Breast epithelium (tissue), 4 donors: ENCODE measurements around the gene APOL2. TPM values are rescaled to one million over a fixed set of nuclear protein-coding genes. Genes with fewer than 3 reads are reported as not detected.

Experiments
- DNase-seq, 2 donors: peaks; one replicate each; pipeline ENCODE4 v3.0.0-alpha.2; 2019; ENCODE audit warnings: low spot score in 2 of 2
- H3K27ac ChIP-seq, 2 donors: fragments of 200-600 bp; sonication (generic) in 1 of 2; one replicate each; pipeline ENCODE4 v1.5.1; 2016 to 2019; ENCODE audit warnings: mild to moderate bottlenecking in 1 of 2
- H3K27me3 ChIP-seq, 2 donors: fragments of 200-600 bp; sonication (generic) in 1 of 2; one replicate each; pipeline versions ENCODE4 v1.5.1 to v1.6.0; 2017 to 2019; ENCODE audit warnings: control low read depth in 1 of 2, mild to moderate bottlenecking in 1 of 2
- H3K36me3 ChIP-seq: fragments of 200-600 bp; one replicate; pipeline ENCODE4 v1.5.1; 2019
- H3K4me1 ChIP-seq, 2 donors: fragments of 200-600 bp; sonication (generic); one replicate each; pipeline ENCODE4 v1.5.1; 2016 to 2019; ENCODE audit warnings: control low read depth in 1 of 2
- H3K4me3 ChIP-seq, 3 donors: fragments of 200-600 bp; sonication (generic); 1 replicate in 2 of 3; 2 replicates in 1 of 3; pipeline ENCODE4 v1.5.1; 2016 to 2019; ENCODE audit warnings: mild to moderate bottlenecking in 3 of 3, moderate library complexity in 2 of 3
- H3K9me3 ChIP-seq, 2 donors: fragments of 200-600 bp; sonication (generic) in 1 of 2; one replicate each; pipeline ENCODE4 v1.5.1; 2016 to 2019; ENCODE audit warnings: control low read depth in 1 of 2
- POLR2A ChIP-seq: fragments of 450-650 bp; IDR thresholded peaks from one replicate; pipeline ENCODE4 v1.6.1; 2016; ENCODE audit warnings: antibody characterized with exemption, mild to moderate bottlenecking, moderate library complexity
- POLR2AphosphoS5 ChIP-seq, 3 donors: sonication (generic); formaldehyde crosslinking; IDR thresholded peaks; one replicate each; pipeline ENCODE4 v1.6.1; 2017; ENCODE audit warnings: antibody characterized with exemption in 3 of 3
- intact Hi-C: fragments of 100-400 bp; cut with DNase I; formaldehyde crosslinking; loops from one replicate; pipeline ENCODE4 v1.15.1; 2023; ENCODE audit warnings: low total_unique reads
- total RNA-seq, 3 donors: library from RNA; depleted of rRNA; stranded (reverse); fragments of >200 nt; gene quantifications; one replicate each; pipeline ENCODE4 v1.1.0, GENCODE V29; 2016
- TF ChIP-seq, protein P1 (sequence below), 3 donors: fragments of 450-650 bp; IDR thresholded peaks; one replicate each; pipeline ENCODE4 v1.5.1; 2016 to 2017; ENCODE audit warnings: antibody characterized with exemption in 3 of 3, mild to moderate bottlenecking in 3 of 3, moderate library complexity in 3 of 3

The APOL2 gene
- total RNA-seq, 3 donors from 2014 or later: 50.4 to 112 (median 73.8) TPM

- peak overlapping the region; percentile 73 to 84 for H3K27ac ChIP-seq
- intact Hi-C loops: no loop called here
- DNase-seq: no peak
These were observed 46.2 kb upstream of the APOL2 start for GRCh38 chr22:36285545-36285944.

DNA sequence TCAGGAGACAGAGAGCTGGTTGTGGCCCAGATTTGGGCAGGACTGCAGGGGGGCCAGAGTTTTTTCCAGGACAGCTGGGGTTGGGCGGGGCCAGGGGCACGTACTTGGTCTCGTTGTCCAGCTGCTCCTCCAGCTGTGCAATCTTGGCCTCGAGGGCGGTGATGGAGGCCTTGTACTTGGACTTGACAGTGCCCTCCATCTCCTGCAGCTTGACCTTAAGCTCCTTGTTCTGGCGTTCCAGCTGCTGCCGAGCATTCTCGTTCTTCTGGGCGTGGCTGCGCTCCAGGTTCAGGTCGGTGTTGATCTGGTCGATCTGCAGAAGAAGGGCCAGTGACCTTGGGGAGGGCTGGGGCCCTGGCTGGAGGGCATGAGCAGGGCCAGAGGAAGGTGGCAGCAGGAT, 45.7 kb upstream of the APOL2 start:
- no peak for DNase-seq
- H3K36me3 ChIP-seq: peaks cover 20% of the 10 kb centered on the region
- no peaks in the 10 kb centered on the region for H3K4me1 ChIP-seq
- no peaks in the 10 kb centered on the region for H3K27me3 ChIP-seq
- intact Hi-C loops: no loop called here
- H3K27ac ChIP-seq: peak overlapping the region; percentile 73 to 84
- TF ChIP-seq POLR2A (no peak), POLR2AphosphoS5 (IDR thresholded peaks at IDR 0.05) (no peak)
- TF ChIP-seq, protein P1, sequence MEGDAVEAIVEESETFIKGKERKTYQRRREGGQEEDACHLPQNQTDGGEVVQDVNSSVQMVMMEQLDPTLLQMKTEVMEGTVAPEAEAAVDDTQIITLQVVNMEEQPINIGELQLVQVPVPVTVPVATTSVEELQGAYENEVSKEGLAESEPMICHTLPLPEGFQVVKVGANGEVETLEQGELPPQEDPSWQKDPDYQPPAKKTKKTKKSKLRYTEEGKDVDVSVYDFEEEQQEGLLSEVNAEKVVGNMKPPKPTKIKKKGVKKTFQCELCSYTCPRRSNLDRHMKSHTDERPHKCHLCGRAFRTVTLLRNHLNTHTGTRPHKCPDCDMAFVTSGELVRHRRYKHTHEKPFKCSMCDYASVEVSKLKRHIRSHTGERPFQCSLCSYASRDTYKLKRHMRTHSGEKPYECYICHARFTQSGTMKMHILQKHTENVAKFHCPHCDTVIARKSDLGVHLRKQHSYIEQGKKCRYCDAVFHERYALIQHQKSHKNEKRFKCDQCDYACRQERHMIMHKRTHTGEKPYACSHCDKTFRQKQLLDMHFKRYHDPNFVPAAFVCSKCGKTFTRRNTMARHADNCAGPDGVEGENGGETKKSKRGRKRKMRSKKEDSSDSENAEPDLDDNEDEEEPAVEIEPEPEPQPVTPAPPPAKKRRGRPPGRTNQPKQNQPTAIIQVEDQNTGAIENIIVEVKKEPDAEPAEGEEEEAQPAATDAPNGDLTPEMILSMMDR (IDR thresholded peaks at IDR 0.05): no peak
- H3K4me3 ChIP-seq: no peak overlapping the region
- no peaks in the 10 kb centered on the region for H3K9me3 ChIP-seq

More at GRCh38 chr22:36285545-36285944, 46.2 kb upstream of the APOL2 start:
- Histone ChIP-seq H3K27me3 (no peaks in the 10 kb centered on the region), H3K4me1 (no peaks in the 10 kb centered on the region), H3K36me3 (peaks cover 20% of the 10 kb centered on the region), H3K4me3 (no peak overlapping the region), H3K9me3 (no peaks in the 10 kb centered on the region)
- TF ChIP-seq, protein P1 (IDR thresholded peaks at IDR 0.05): no peak
- TF ChIP-seq POLR2A: no peak
- no peak for TF ChIP-seq POLR2AphosphoS5 (IDR thresholded peaks at IDR 0.05)

DNA sequence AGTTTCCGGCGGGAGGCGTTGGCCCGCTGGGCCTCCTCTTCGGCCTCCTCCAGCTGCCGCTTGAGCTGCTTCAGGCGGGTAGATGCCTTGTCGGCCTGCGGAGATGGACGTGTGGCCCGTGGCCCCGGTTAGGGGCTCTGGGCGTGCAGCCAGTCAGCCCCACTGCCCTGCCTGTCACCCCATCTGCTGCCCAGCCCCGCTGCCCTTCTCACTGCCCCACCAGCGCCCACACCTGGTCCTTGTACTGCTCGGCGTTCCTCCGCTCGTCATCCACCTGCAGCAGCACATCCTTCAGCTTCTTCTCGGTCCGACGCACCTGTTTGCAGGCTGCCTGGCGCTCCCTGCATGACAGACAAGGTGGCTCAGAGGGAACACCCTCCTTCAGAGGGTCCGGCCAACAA, 44.8 kb upstream of the APOL2 start:
- Histone ChIP-seq H3K4me3 (no peak overlapping the region), H3K36me3 (peaks cover 20% of the 10 kb centered on the region), H3K9me3 (no peaks in the 10 kb centered on the region), H3K4me1 (no peaks in the 10 kb centered on the region), H3K27ac (no peak overlapping the region), H3K27me3 (no peaks in the 10 kb centered on the region)
- intact Hi-C loops: loop anchor here (5.0 kb wide), 1 partner anchor 87 kb away; no protein-coding TSS in a partner anchor
- no peak for TF ChIP-seq POLR2A
- DNase-seq: no peak

DNA sequence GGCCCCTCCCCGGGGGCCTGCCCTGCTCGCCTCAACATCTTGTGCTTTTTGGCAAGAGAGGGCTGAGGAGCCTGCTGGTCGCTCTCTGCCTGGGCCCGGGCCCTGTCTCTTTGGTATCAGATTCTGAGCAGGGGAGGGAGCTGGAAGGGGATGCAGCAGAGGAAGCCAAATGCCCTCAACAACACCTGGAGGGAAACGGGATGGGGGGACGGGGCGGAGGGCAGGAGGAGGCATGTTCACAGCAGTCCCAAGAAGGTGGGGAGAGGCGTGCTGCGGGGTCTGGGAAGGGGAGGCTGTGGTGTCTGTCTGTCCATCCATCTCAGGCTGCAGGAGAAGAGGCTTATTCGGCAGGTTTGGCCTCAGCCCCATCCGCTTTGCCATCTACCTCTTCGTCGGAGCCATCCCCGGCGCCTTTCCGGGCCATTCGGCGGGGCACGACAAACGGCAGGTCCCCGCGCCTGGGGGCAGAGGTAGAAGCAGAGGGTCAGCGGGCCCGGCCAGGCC, 43.1 kb upstream of the APOL2 start:
- no peak for TF ChIP-seq POLR2A
- TF ChIP-seq POLR2AphosphoS5 (IDR thresholded peaks at IDR 0.05): no peak
- TF ChIP-seq, protein P1 (IDR thresholded peaks at IDR 0.05): no peak
- H3K9me3 ChIP-seq: no peaks in the 10 kb centered on the region
- intact Hi-C loops: loop anchor here (5.0 kb wide), 1 partner anchor 85 kb away; no protein-coding TSS in a partner anchor
- H3K4me1 ChIP-seq: no peaks in the 10 kb centered on the region
- no peak overlapping the region for H3K4me3 ChIP-seq
- H3K36me3 ChIP-seq: peaks cover 10% of the 10 kb centered on the region
- peak overlapping the region; percentile 43 to 66 for H3K27ac ChIP-seq
- no peak for DNase-seq
- no peaks in the 10 kb centered on the region for H3K27me3 ChIP-seq

DNA sequence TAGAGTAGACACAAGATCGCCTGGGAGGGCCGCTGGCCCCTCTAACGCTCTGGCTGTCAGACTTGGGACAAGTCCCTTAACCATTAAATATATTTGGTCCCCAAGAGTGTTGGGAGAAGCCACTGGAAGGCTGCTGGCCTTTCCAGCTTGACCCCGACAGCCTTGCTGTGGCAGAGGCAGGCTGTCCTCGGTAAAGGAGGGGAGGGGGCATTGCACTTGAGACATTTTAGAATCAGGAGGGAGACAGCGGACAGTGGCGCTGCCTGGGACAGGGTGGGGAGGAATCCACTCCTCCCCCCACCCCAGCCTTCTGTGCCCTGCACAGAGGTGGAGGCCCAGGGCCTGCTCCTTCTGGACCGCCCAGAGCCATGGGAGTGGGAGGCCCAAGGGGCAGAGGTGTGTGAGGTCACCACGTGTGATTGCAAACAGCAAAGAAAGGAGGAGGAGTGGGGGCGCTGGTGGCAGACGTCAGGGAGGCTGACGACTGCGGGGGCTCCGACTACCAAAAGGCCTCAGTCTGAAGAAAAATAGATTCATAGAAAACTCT, 42.5 kb upstream of the APOL2 start:
- H3K9me3 ChIP-seq: no peaks in the 10 kb centered on the region
- no peaks in the 10 kb centered on the region for H3K27me3 ChIP-seq
- DNase-seq: no peak
- peaks cover 8% of the 10 kb centered on the region for H3K36me3 ChIP-seq
- H3K4me1 ChIP-seq: no peaks in the 10 kb centered on the region
- peak in 1 of 3 donors; percentile 25 for TF ChIP-seq POLR2AphosphoS5 (IDR thresholded peaks at IDR 0.05)
- TF ChIP-seq, protein P1 (IDR thresholded peaks at IDR 0.05): no peak
- intact Hi-C loops: loop anchor here (5.0 kb wide), 1 partner anchor 85 kb away; no protein-coding TSS in a partner anchor
- H3K4me3 ChIP-seq: no peak overlapping the region
- peak overlapping the region; percentile 43 to 66 for H3K27ac ChIP-seq
